Activated CD8-positive, alpha-beta memory T cell treated with anti-CD3 and anti-CD28 coated beads, Interleukin-2, amount 50 U/mL, for 48 hours (primary cell): ENCODE data around the gene AADACL3.

Experiments used
- DNase-seq: peaks from one replicate; pipeline ENCODE4 v3.0.0-alpha.2; 2020

The AADACL3 gene

GRCh38 chr1:12770620-12771019, 54.7 kb downstream of the AADACL3 start:
- DNase-seq, result no peak

DNA sequence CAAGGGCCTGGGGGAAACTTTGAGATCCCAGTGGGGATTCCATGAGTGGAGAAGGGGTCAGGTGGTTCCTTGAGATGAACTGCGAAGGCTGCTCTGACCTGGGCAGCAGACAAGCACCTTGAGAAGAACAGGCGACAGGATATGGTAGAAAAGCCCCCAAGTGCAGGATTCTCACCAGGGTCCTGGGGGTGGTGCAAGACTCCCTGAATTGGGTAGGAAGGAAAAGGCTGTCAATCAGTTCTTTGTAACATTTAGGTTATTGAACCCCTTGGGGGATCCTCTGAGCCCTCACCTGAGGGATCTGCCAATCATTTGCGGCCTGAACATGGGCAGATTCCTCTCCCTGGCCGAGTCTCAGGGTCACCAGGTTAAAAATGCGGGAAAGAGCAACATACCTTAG, 55.3 kb downstream of the AADACL3 start:
- DNase-seq, result no peak

DNA sequence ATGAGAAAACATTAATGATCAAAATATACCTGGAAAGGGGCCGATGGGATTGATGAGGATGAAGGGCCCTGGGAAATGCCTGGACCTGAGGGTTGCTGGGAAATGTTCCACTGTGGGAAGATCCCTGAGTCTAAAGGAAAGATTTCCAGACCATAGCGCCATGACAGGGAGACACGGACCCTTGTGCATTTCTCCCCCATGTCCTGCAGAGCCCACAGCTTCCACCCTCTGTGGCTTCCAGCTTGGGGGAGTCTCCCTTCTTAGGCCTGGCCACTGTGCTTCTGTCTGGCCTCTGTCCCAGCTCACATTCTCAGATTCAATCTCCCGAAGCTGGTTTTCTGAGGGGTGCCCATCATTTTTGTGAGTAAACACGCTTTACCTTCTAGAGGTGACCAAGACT, 56.6 kb downstream of the AADACL3 start:
- no peak for DNase-seq

GRCh38 chr1:12773438-12773837, 57.5 kb downstream of the AADACL3 start, which contains the start of gene PRAMEF12:
Gene PRAMEF12 (plus strand): TSS chr1:12773738. CDS start chr1:12774868, 1,130 bp downstream.
- DNase-seq, result no peak

GRCh38 chr1:12774801-12775345, 59.0 kb downstream of the AADACL3 start:
- DNase-seq, result no peak

- no peak for DNase-seq
Measured at GRCh38 chr1:12775443-12775842, 59.5 kb downstream of the AADACL3 start.

- DNase-seq, result no peak
Measured at GRCh38 chr1:12776801-12777557, 61.1 kb downstream of the AADACL3 start.
